K562 (cell line): Measurements from ENCODE around the gene PGAM2. TPM values are rescaled to one million over a fixed set of nuclear protein-coding genes. Genes with fewer than 3 reads are reported as not detected.

Experiments used
- ARID2 ChIP-seq: fragments of 450-650 bp; IDR thresholded peaks from 2 replicates; pipeline ENCODE4 v1.6.1; 2017; ENCODE audit warnings: antibody characterized with exemption, mild to moderate bottlenecking
- ATF6 ChIP-seq: sonication (generic); formaldehyde crosslinking; IDR thresholded peaks from 2 replicates; pipeline ENCODE4 v1.4.0; 2020; ENCODE audit warnings: mild to moderate bottlenecking, missing genetic modification reagents
- BHLHE40 ChIP-seq: IDR thresholded peaks from 2 replicates; pipeline ENCODE4 v1.6.1; 2011; ENCODE audit warnings: low read length, improper control_type of control experiment
- DPF2 ChIP-seq: fragments of 450-650 bp; IDR thresholded peaks from 2 replicates; pipeline ENCODE4 v1.6.1; 2016
- HDAC6 ChIP-seq: IDR thresholded peaks from 2 replicates; pipeline ENCODE4 v1.6.1; 2012; ENCODE audit warnings: low read depth, mild to moderate bottlenecking, control low read depth, inconsistent platforms, low read length, moderate library complexity
- HNRNPUL1 ChIP-seq: fragments of 200-400 bp; formaldehyde crosslinking; IDR thresholded peaks from 2 replicates; pipeline ENCODE4 v1.6.1; 2017; ENCODE audit warnings: low read length
- MCM7 ChIP-seq, 2 experiments: fragments of 450-650 bp; IDR thresholded peaks; 2 replicates each; pipeline ENCODE4 v1.6.1; 2016 to 2018
- PHF21A ChIP-seq: fragments of 450-650 bp; IDR thresholded peaks from 2 replicates; pipeline ENCODE4 v1.6.1; 2017; ENCODE audit warnings: low read depth, borderline replicate concordance
- POLR2B ChIP-seq: fragments of 450-650 bp; IDR thresholded peaks from 2 replicates; pipeline ENCODE4 v1.6.1; 2018; ENCODE audit warnings: low read depth; ENCODE audit not compliant: partially characterized antibody
- PRMT5 ChIP-seq: sonication (generic); formaldehyde crosslinking; IDR thresholded peaks from 2 replicates; pipeline ENCODE4 v1.5.0; 2020; ENCODE audit warnings: missing genetic modification reagents
- RBM22 ChIP-seq: fragments of 200-400 bp; formaldehyde crosslinking; IDR thresholded peaks from 2 replicates; pipeline ENCODE4 v1.6.1; 2018; ENCODE audit warnings: low read length, low read depth; ENCODE audit not compliant: poor library complexity, severe bottlenecking
- TCF3 ChIP-seq: sonication (generic); formaldehyde crosslinking; IDR thresholded peaks from 2 replicates; pipeline ENCODE4 v1.4.0; 2020; ENCODE audit warnings: mild to moderate bottlenecking, missing genetic modification reagents
- TRIM28 ChIP-seq: fragments of 450-650 bp; IDR thresholded peaks from 2 replicates; pipeline ENCODE4 v1.6.1; 2017
- ZNF23 ChIP-seq: fragments of 250-450 bp; sonication (Bioruptor Pico); IDR thresholded peaks from 2 replicates; pipeline ENCODE4 v1.4.0; 2020; ENCODE audit warnings: mild to moderate bottlenecking
- polyA plus RNA-seq, 8 experiments: library from polyadenylated mRNA; depleted of rRNA in 4 of 8; stranded (reverse) in 5 of 8; unstranded in 3 of 8; fragments of >200 nt; fragmentation: Nextera tagmentation in 2 of 8; fragmentation: Illumina TruSeq in 1 of 8; extraction: Ambion mirVana in 2 of 8; extraction: Trizol in 1 of 8; gene quantifications; 2 replicates each; pipeline versions ENCODE4 v1.2.1 to v1.2.3, GENCODE V29; 2011 to 2014; ENCODE audit warnings: inconsistent platforms in 1 of 8, missing spikeins in 1 of 8
- total RNA-seq, 7 experiments: library from RNA; depleted of rRNA in 6 of 7; stranded (reverse); fragments of >200 nt in 6 of 7; fragmentation: Illumina TruSeq in 2 of 7; extraction: Trizol in 2 of 7; gene quantifications; 2 replicates each; pipeline versions ENCODE4 v1.2.1 to v1.2.3, GENCODE V29; 2011 to 2021; ENCODE audit warnings: low replicate concordance in 1 of 7
- TF ChIP-seq, protein P1 (sequence below): sonication (generic); formaldehyde crosslinking; IDR thresholded peaks from 2 replicates; pipeline ENCODE4 v1.8.1; 2023; ENCODE audit warnings: mild to moderate bottlenecking, missing genetic modification reagents
- TF ChIP-seq, protein P2 (sequence below), 3 experiments: IDR thresholded peaks in 2 of 3; conservative IDR thresholded peaks in 1 of 3; 2 replicates each; pipeline ENCODE4 v1.5.1; 2011 to 2012; ENCODE audit warnings: low read length in 3 of 3, mild to moderate bottlenecking in 3 of 3, control low read depth in 2 of 3, improper control_type of control experiment in 1 of 3, inconsistent platforms in 1 of 3, low read depth in 1 of 3, mixed read lengths in 1 of 3, moderate library complexity in 1 of 3; ENCODE audit not compliant: insufficient read depth in 2 of 3
- TF ChIP-seq, protein P3 (sequence below): sonication (generic); formaldehyde crosslinking; IDR thresholded peaks from 2 replicates; pipeline ENCODE4 v1.8.1; 2023; ENCODE audit warnings: mild to moderate bottlenecking, missing genetic modification reagents, moderate library complexity
- TF ChIP-seq, protein P4 (sequence below): fragments of 250-450 bp; sonication (Bioruptor Pico); IDR thresholded peaks from 2 replicates; pipeline ENCODE4 v1.5.0; 2021; ENCODE audit warnings: mild to moderate bottlenecking, moderate library complexity

PGAM2 gene
- total and polyA plus RNA-seq, 9 of the 15 experiments (the other 6 are each of a cell fraction or from before 2014, with no cell fraction given): not detected

- TF ChIP-seq, protein P1, sequence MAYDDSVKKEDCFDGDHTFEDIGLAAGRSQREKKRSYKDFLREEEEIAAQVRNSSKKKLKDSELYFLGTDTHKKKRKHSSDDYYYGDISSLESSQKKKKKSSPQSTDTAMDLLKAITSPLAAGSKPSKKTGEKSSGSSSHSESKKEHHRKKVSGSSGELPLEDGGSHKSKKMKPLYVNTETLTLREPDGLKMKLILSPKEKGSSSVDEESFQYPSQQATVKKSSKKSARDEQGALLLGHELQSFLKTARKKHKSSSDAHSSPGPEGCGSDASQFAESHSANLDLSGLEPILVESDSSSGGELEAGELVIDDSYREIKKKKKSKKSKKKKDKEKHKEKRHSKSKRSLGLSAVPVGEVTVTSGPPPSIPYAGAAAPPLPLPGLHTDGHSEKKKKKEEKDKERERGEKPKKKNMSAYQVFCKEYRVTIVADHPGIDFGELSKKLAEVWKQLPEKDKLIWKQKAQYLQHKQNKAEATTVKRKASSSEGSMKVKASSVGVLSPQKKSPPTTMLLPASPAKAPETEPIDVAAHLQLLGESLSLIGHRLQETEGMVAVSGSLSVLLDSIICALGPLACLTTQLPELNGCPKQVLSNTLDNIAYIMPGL: no peak
- TF ChIP-seq TCF3 (CRISPR knock-in tag) (peak; percentile 24; the same call in 1 of the 2 replicates), HNRNPUL1 (no peak), RBM22 (no peak), PHF21A (no peak), ARID2 (no peak), TRIM28 (no peak), HDAC6 (no peak), DPF2 (no peak), PRMT5 (CRISPR knock-in tag) (no peak), ATF6 (CRISPR knock-in tag) (no peak), POLR2B (peak; percentile 91), ZNF23 (no peak), BHLHE40 (no peak), MCM7 (IDR thresholded peaks at IDR 0.05) (no peak)
- TF ChIP-seq, protein P2, sequence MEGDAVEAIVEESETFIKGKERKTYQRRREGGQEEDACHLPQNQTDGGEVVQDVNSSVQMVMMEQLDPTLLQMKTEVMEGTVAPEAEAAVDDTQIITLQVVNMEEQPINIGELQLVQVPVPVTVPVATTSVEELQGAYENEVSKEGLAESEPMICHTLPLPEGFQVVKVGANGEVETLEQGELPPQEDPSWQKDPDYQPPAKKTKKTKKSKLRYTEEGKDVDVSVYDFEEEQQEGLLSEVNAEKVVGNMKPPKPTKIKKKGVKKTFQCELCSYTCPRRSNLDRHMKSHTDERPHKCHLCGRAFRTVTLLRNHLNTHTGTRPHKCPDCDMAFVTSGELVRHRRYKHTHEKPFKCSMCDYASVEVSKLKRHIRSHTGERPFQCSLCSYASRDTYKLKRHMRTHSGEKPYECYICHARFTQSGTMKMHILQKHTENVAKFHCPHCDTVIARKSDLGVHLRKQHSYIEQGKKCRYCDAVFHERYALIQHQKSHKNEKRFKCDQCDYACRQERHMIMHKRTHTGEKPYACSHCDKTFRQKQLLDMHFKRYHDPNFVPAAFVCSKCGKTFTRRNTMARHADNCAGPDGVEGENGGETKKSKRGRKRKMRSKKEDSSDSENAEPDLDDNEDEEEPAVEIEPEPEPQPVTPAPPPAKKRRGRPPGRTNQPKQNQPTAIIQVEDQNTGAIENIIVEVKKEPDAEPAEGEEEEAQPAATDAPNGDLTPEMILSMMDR (IDR thresholded peaks at IDR 0.05 in 2 of 3, conservative IDR thresholded peaks at IDR 0.05 in 1 of 3; ENCODE audit: insufficient read depth in 2 of 3, low read depth in 1 of 3, low read length in 3 of 3): no peak; a peak in 2 of 6 replicates
- TF ChIP-seq, protein P3, sequence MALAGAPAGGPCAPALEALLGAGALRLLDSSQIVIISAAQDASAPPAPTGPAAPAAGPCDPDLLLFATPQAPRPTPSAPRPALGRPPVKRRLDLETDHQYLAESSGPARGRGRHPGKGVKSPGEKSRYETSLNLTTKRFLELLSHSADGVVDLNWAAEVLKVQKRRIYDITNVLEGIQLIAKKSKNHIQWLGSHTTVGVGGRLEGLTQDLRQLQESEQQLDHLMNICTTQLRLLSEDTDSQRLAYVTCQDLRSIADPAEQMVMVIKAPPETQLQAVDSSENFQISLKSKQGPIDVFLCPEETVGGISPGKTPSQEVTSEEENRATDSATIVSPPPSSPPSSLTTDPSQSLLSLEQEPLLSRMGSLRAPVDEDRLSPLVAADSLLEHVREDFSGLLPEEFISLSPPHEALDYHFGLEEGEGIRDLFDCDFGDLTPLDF (CRISPR knock-in tag): peak; percentile 27; the same call in 1 of the 2 replicates
- TF ChIP-seq, protein P4, sequence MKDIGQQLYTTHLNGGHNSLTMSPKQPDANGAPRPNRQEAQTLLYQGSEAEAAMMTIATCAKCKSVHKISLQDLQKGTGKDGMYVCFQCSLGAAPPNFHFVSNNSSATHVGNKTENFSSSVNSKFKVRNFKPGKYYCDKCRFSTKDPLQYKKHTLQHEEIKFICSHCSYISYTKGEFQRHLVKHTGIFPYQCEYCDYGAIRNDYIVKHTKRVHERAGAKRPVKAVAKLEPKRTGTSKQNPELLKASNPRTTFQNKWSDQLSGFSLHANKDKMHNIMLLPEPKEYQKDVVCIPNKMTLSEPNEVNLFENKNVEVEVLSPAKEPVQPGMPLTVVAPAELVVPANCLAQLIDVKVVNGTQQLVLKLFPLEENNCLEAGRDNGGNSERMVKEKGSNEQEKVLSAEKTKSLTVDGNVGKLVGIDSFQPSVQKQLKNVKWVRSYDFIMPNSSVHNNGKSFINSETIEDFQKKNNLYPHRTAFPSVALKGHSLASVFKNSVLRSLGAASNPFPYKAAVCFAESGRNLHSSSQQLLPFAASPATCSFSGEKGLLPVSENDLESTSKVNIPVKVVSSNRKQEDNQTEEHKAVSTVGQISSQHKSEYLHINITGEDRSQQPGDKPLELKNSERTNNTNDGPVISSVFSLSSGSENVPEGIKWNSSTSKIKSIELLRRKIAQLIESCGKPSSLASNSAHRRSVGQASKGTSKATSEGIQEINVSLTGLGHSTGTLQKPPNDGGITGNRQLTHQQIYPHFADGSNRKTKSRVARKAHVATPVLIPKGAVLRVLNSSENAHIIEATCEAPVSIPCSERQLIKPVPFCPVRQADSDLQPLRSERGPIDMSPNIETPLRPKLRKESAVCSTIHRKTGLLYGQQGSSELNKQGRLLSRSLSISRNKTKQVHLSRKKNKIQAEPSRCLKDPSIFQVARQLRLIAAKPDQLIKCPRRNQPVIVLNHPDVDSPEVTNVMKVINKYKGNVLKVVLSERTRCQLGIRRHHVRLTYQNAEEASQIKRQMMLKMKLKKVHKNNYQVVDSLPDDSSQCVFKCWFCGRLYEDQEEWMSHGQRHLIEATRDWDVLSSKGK (CRISPR knock-in tag): no peak
Measured at GRCh38 chr7:44044315-44045225, 20.8 kb downstream of the PGAM2 start, which contains the start of gene DBNL (continued).
